DMS153 treated with DMSO at 0.1 percent for 48 hours (cell line): ENCODE data around the gene TWIST2.

Source experiments
- DNase-seq: peaks from one replicate; lab custom pipeline; 2025; ENCODE audit not compliant: unreplicated experiment; lab: John Stamatoyannopoulos, UW

The TWIST2 gene

DNA sequence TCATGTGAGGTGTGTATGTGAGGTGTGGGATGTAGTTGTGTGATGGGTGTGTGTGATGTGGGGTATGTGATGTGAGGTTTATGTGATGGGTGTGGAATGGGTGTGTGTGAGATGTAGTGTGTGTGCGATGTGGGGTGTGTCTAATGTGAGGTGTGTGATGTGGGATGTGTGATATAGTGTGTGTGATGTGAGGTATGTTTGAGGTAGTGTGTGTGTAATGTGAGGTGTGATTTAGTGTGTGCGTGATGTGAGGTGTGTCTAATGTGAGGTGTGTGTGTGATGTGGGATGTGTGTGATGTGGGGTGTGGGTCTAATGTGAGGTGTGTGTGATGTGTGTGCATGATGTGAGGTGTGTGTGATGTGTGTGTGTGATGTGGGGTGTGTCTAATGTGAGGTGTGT is 55.3 kb downstream of the TWIST2 start:
- no peak for DNase-seq

DNA sequence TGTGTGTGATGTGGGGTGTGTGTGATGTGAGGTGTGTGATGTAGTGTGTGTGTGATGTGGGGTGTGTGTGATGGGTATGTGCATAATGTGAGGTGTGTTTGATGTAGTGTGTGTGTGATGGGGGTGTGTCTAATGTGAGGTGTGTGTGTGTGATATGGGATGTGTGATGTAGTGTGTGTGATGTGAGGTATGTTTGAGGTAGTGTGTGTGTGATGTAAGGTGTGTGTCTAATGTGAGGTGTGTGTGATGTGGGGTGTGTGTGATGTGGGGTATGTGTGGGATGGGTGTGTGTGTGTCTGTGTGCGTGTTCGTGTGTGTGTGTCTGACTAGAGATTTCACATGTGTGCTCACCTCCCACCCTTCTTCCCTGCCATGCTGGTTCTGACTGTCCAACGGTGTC is 56.3 kb downstream of the TWIST2 start:
- DNase-seq = no peak

DNA sequence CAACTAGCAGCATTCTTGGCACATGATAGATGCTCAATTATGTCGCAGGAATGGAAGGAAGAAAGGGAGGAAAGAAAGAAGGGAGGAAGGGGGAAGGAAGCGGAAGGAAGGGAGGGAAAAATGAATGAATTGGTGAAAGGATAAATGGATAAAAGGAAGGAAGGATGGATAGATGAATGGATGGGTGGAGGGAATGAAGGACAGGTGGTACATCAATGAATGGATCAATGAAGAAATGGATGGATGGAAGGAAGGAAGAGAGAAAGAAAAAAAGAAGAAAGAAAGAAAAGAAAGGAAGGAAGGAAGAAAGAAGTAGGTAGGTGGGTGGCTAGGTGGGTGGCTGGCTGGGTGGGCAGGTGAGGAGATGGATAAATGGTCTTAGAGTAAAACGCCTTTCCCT is 56.8 kb downstream of the TWIST2 start:
- no peak for DNase-seq

DNA sequence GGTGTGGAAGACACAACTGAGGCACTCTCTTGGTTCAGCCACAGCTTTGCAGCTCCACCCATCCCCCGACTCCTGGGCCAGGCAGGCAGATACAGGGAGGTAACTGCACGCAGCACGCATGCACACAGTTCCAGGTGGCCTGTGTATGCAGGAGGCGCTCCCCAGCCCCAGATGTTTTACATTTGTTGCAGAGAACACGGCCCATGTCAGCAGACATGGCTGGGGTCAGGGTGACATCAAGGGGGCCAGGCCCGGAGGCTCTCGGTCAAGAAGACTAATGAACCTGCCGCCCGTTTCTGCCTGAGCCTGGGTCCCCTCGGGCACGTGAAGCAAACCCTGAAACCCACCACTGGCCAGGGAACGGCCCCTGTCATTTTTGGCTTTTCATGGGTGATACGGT is 57.3 kb downstream of the TWIST2 start:
- DNase-seq = no peak

DNA sequence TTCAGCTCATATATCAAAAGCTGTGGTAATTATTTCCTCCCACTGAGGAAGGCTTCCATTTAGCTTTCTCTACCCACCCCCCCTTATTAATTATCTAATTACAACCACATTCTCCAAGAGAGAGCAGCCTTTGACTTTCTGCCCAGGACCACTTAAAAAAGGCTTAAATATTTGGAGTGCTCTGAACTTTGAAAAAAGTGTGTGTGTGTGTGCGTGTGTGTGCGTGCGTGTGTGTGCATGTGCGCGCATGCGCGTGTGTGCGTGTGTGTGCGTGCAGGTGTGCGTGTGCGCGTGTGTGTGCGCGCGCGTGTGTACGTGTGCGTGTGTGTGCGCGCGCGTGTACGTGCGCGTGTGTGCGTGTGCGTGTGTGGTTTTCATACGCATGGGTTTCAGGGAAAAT is 57.8 kb downstream of the TWIST2 start:
- DNase-seq = no peak

DNA sequence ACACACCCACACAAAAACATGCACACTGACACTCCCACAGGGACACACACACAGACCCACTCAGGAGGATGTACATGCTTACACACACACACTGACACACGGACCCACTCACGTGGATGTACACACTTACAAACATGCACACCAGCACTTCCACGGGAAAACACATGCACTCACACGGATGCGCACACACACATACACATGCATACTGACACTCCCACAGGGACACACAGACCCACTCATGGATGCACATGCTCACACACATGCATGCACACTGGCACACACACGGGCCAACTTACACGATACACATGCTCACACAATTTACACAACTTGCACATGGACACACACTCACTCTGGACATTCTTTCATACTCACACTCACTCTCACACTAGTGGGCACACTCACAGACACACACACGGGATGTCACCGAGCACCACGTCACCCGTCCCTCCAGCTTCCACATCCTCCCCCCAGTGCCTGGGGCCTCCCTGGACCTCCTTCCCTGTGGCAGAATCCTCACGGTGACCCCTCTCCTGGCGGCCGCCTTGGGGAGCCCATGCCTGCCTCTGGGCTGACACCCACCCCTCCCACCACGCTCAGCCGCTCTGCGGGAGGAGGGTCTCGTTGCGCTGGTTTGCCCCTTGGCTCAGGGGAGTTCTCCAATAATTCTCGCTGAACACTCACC is 58.5 kb downstream of the TWIST2 start:
- DNase-seq = no peak

DNA sequence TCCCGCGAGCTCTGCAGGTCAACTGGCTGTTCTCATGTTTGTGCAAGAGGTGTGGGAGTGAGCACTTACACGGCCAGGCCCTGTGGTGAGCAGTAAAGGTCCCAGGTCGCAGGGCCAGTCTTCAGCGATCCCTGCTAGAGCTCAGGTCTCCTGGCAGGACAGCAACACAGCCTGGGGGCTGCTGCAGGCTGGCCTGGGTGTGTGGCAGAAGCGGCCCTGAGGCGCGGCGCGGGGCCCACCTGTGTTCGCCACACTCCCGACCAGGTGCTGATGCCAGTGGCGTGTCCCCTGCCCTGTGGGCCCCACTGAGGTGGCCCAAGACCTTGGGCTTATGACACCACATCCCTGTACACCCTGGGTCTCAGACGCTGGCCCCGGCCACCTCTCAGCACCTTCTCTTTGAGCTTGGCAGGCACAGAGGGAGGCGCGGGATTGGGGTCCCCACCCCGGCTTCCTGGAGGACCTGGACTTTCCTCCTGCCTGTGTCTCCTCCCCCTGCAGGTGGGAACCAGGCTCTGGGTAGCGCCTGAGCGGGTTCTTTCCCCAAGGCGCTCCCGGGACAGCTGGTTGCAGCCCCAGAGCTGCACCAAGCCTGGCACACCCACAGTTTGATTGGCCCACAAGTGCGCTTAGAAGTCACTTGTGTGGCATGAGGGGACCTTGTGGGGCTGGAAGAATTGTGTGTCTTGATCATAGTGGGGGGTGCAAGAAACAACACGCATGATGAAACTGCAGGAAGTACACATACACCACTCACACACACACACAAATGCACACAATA is 59.2 kb downstream of the TWIST2 start:
- DNase-seq = no peak

DNA sequence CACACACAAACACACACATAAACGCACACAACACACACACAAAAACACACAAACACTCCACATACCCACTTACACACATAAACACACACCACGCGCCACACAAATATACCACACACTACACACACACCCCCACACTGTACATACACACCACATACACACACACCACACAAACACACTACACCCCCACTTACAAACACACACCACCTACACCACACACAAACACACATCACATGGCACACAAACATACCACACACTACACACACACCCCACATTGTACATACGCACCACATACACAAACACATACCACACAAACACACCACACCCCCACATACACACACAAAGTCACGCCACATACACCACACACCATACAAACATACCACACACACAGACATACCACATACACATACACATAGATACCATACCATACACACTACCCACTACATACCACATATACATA is 59.9 kb downstream of the TWIST2 start:
- no peak for DNase-seq

DNA sequence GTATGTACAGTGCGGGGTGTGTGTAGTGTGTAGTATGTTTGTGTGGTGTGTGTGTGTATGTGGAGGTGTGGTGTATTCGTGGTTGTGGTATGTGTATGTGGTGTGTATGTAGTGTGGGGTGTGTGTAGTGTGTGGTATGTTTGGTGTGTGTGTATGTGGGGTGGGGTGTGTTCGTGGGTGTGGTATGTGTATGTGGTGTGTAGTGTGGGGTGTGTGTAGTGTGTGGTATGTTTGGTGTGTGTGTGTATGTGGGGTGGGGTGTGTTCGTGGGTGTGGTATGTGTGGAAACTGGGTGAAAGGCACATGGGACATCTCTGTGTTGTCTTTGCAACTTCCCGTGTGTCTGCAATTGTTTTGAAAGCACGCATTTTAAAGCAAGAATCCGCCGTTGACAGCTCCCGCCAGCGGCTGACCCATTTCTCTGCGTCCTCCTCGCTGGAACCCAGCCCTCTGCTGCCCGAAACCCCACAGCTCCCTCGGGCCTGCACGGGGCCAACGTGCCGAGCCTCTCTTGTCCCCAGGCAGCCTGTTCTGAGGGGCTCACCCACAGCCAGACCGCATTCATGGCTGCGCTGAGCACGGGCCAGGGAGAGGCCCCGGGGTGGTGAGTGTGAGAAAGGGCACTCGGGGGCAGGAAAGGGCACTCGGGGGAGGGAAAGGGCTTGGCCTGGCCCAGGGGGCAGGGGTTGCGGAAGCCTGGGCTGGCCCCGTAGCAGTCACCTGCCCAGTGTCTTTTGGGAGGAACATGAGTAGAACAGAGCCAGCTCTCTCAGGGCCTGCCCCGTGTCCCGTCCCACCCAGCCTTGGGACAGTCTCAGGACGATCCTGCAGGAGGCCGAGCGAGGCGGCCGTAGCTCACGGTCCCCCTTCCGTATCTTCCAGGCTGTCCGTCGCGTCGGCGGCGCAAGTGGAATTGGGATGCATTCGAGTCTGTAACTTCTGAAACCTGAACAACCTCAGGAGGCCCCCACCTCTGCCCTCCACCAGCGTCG is 61.4 kb downstream of the TWIST2 start:
- no peak for DNase-seq

DNA sequence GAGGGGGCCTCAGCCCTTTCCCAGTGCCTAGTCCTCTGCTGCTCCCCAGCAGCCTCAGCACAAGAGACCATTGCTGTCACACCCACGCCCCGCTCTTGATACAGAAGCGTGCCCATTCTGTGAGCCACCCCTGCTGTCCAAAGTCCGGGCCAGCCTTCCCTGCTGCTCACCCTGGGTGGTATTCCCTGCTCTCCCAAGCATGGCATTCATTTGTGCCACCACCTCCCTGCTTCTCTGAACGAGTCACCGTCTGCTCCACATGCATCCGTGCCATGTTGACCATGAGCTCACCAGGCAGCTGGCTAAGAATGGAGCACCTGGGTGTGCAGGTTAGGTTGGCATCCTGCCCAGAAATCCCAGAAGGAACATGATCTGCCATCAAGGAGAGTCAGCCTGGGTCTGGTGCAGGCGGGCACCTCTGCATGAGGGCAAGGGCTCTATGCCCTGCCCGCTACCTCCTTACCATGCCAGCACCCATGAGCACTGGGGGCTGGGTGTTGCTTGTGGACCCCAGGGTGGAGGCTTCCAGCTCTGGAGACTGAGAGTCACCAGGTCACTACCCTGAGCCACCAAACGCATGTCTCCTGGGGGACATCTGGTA is 63.0 kb downstream of the TWIST2 start:
- peak; percentile 79 for DNase-seq

DNA sequence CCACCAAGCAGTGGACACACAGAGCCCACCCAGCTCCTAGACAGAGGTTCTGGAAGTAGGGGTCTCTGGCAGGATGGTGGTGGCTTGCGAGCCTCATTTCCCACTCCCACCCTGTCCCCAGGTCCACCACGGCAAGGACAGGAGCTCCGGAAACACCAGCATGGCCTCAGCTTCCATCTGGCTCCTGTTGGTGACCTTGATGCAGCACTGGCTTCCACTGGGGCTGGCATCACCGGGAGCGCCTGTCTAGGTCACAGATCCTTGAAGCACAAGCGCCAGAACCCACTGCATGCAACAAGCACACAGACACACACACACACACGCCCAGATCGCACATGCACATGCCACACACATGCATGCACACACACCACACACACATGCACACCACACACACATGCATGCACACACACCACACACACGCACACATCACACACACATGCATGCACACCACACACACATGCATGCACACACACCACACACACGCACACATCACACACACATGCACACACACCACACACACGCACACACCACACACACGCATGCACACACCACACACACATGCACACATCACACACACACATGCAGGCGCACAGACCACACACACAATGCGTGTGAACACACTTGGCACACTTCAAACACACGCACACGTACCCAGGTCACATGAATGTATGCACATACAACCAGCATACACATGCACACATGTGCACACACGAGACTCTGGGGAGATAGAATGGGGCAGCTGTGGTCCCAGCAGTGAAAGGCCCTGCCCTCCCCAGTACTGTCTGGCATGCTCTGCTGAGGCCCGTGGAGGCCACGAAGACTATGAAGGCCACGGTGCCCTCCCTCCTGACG is 63.7 kb downstream of the TWIST2 start:
- no peak for DNase-seq

DNA sequence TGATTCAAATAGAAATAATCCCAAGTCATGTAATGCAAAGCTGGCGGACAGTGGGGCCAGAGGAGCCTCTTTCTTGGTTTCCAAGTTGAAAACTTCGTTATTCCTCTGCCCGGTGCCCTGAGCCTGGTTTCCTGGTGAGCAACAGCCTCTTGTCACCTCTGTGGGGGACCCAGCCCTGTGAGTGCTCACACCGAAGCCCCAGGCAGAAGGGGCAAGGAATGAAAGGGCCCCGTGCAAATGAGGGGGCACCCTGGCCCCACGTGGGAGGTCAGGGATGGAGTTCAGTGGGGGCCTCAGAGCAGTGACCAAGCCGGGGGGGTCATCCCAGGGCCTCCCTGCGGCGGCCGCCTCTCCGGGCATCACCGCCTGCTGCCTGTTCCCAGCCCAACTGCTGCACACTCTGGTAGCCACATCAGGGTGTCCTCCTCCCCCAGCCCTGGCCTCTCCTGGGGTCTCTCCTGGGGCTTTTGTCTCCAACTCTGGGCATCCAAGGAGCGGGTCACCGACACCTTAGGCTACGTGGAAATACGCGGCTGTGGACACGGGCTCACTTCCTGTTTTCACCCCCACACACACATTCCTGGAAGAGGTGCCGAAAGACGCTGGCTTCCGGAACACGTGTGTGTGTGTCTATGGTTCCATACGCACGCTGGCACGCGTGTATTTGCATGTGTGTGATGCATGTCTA is 64.5 kb downstream of the TWIST2 start:
- DNase-seq = no peak

DNA sequence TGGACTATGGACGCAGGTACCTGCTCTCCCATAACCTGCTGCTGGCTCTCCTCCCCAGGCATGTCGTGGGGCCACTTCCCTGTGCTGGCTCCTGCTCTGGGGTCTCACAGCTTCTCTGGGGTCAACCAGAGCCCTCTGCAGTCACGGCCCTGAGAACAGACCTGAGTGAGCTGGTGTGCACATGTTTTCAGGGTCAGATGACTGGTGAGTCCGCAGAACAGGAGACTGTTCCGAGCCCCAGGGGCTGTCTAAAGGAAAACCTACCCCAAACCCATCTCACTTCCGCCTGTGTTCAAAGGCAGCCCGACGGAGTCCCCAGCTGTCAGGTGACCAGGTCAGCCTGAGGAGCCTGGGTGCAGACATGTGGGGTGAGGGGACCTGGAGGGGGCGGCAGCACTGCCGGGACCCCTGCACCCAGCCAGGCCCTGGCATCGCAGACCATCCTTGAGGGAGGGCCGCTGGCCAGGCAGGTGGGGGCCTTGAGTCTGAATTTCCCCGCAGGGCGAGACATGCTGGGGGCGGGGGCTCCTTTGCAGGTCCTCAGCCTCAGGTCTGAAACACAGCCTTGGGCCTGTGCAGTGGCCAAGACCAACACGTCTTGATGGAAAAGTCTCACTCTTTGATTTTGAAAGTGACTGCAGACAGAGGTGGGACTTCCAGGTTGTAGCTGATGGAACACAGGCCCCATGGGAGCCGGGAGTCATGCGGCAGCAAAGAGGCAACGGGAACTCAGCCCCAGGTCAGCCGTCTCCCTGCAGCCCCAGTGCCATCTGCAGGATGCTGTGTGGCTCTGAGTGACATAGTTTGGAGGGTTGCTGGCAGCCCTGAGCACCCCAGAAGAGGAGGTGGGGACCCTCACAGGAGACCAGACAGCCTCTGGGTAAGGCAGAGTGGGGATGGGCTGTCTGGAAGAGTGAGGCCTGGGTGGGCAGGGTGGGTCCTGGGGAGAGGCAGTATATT is 65.3 kb downstream of the TWIST2 start:
- no peak for DNase-seq

DNA sequence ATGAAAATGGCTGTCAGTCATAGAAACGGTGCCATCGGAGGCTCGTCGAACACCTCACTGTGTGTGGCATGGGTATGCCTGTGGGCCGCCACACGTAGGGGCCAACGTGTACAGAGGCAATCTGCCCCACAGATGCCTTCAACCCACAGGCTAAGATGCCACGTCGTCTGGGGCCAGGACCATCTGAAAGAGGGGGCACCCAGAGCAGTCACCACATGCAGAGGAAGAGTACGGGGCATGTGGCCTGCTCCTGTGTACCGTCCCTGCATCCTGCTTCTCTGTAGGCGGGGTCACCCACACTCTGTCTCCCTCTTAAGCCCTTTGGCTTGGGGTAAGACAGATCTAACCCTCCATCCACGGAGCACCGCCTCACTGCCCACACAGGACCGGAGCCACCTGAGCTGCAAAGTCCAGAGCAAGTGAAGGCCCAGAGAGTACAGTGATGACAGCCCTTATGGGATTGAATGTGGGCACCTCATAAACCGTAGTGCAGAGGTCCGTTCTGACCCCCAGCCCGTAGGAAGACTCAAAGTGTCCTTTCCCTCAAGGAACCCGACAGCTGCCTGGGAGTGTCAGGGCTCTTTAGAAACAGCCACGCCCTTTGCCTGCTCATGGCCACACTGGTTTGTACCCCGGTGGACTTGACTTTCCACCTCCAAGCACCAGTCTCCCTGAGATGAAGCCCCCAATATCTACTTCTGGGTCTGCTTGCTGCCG is 66.2 kb downstream of the TWIST2 start:
- DNase-seq = no peak

DNA sequence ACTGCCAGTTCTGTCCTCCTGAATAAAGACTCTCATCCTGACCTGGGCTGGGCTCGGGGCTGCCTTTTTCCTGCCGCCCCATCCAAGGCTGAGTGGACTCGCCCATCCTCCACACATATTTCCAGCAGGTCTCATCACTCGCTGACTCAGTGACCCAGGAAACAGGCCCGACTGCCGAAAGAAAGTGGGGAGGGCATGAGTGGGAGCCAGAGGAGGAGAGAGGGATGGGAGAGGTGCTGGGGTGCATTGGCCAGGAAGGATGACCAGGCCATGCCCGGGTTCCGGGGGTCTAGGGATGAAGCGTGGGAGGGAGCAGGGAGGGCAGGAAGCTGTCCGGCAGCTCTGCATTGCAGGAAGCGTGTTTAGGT is 66.7 kb downstream of the TWIST2 start:
- no peak for DNase-seq

DNA sequence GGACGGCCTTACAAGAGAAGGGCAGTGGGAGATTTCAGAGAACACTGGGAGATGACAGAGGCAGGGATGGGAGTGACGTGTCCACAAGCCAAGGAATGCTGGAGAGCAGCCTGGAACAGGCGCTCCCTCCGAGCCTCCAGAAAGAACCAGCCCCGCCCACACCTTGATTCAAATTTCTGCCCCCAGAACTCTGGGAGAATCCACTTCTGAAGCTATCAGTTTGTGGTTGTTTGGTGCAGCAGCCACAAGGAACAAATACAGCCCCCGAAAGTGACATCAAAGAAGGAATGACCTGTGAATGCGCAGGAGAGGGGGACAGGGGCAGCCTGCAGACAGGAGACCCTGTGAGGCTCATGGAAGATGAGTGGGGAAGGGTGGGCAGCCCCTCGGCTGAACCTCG is 67.3 kb downstream of the TWIST2 start:
- DNase-seq = no peak

DNA sequence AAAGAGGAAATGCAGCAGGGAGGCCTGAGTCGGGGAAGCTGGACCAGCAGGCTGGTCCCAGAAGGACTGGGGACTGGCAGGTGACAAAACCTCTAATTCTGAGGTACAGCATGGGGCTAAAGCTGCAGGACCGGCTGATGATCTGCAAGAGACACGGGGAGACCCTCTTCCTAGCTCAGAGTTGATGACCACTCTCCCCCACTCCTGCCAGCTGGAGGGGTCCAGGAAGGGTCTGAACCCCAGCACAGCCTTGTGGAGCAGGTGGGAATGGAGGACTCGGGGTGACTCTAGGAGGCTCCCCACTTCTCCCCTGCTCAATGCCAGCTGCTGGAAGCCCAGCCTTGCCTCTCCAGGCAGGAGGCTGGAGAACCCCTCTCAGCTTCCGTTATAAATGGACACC is 67.7 kb downstream of the TWIST2 start:
- DNase-seq = no peak
